Fibroblast of lung (primary cell): ENCODE data around the gene ACLY.
"Not testable (repeated sequence)": the region's sequence is repeated elsewhere in the genome, so short reads cannot be mapped to it uniquely, and the experiment has no call there.

Experiments
- EZH2 ChIP-seq: IDR thresholded peaks from 2 replicates; pipeline ENCODE4 v1.5.1; 2012; ENCODE audit warnings: low read length, control low read depth, mild to moderate bottlenecking; ENCODE audit errors: missing control alignments
- TF ChIP-seq, protein P1 (sequence below), 2 donors: IDR thresholded peaks in 1 of 2; conservative IDR thresholded peaks in 1 of 2; 1 replicate in 1 of 2; 2 replicates in 1 of 2; pipeline ENCODE4 v1.5.1; 2011 to 2012; ENCODE audit warnings: low read length in 2 of 2, control low read depth in 1 of 2, inconsistent platforms in 1 of 2, low read depth in 1 of 2, mild to moderate bottlenecking in 1 of 2

DNA sequence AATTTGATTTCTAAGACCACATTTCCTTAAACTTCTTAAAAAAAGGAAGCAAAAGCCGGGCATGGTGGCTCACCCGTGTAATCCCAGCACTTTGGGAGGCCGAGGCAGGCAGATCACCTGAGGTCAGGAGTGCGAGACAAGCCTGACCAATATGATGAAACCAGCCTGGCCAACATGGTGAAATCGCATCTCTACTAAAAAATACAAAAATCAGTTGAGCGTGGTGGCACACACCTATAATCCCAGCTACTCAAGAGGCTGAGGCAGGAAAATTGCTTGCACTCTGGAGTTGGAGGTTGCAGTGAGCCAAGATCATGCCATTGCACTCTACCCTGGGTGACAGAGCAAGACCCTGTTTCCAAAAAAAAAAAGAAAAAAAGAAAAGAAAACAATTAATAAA is 78.0 kb downstream of the ACLY start:
- TF ChIP-seq, protein P1, sequence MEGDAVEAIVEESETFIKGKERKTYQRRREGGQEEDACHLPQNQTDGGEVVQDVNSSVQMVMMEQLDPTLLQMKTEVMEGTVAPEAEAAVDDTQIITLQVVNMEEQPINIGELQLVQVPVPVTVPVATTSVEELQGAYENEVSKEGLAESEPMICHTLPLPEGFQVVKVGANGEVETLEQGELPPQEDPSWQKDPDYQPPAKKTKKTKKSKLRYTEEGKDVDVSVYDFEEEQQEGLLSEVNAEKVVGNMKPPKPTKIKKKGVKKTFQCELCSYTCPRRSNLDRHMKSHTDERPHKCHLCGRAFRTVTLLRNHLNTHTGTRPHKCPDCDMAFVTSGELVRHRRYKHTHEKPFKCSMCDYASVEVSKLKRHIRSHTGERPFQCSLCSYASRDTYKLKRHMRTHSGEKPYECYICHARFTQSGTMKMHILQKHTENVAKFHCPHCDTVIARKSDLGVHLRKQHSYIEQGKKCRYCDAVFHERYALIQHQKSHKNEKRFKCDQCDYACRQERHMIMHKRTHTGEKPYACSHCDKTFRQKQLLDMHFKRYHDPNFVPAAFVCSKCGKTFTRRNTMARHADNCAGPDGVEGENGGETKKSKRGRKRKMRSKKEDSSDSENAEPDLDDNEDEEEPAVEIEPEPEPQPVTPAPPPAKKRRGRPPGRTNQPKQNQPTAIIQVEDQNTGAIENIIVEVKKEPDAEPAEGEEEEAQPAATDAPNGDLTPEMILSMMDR (conservative IDR thresholded peaks at IDR 0.05 in 1 of 2, IDR thresholded peaks at IDR 0.05 in 1 of 2; ENCODE audit: low read depth in 1 of 2, low read length in 2 of 2): not testable (repeated sequence)
- not testable (repeated sequence) for TF ChIP-seq EZH2
